GM12864 (cell line): Measurements from ENCODE around the gene H2AZ1.

Experiments
- DNase-seq: peaks from one replicate; pipeline ENCODE4 v3.0.0-alpha.2; 2011; ENCODE audit warnings: low read depth
- H3K4me3 ChIP-seq: 2 replicates; pipeline ENCODE4 v1.5.1; 2011; ENCODE audit warnings: mild to moderate bottlenecking, low read depth, low read length, control low read depth
- CTCF ChIP-seq: IDR thresholded peaks from 2 replicates; pipeline ENCODE4 v1.5.1; 2011; ENCODE audit warnings: low read depth, mild to moderate bottlenecking, moderate library complexity, low read length, control low read depth, inconsistent platforms; ENCODE audit errors: missing control alignments

The H2AZ1 gene

GRCh38 chr4:99949999-99950912 is at the start of gene H2AZ1:
TSS of gene H2AZ1 (minus strand) at chr4:99950275. CDS start at chr4:99950170, 105 bp downstream.
- TF ChIP-seq CTCF: no peak
- peak; percentile 94 for DNase-seq
- peak within 1 kb of the TSS; percentile 77 for H3K4me3 ChIP-seq

- no peak for DNase-seq
- no peak overlapping the region for H3K4me3 ChIP-seq
- TF ChIP-seq CTCF: peak; percentile 29
Observed at GRCh38 chr4:99998062-99998867, 48.2 kb upstream of the H2AZ1 start.

- TF ChIP-seq CTCF: no peak
- H3K4me3 ChIP-seq: no peak overlapping the region
- no peak for DNase-seq
Observed at GRCh38 chr4:99991741-99992140, 41.7 kb upstream of the H2AZ1 start.

GRCh38 chr4:99987681-99988080 is 37.6 kb upstream of the H2AZ1 start:
- DNase-seq: no peak
- no peak for TF ChIP-seq CTCF
- no peak overlapping the region for H3K4me3 ChIP-seq

GRCh38 chr4:99986792-99987191 is 36.7 kb upstream of the H2AZ1 start:
- TF ChIP-seq CTCF: no peak
- DNase-seq: no peak
- H3K4me3 ChIP-seq: no peak overlapping the region

- H3K4me3 ChIP-seq: no peak overlapping the region
- DNase-seq: no peak
- TF ChIP-seq CTCF: no peak
Observed at GRCh38 chr4:99983289-99983943, 33.3 kb upstream of the H2AZ1 start.
